Astrocyte of the spinal cord (primary cell): Measurements from ENCODE around the gene CLCA2.

Source experiments
- DNase-seq: peaks from one replicate; pipeline ENCODE4 v3.0.0; 2011; ENCODE audit warnings: low read depth, low spot score
- H3K4me3 ChIP-seq: 2 replicates; pipeline ENCODE4 v1.5.1; 2011; ENCODE audit warnings: low read depth, mild to moderate bottlenecking, low read length, moderate library complexity
- in situ Hi-C: cut with HindIII; loops from 2 replicates; pipeline ENCODE4 v1.10.0; 2017; ENCODE audit warnings: low sequenced_read_pairs
- TF ChIP-seq, protein P1 (sequence below): IDR thresholded peaks from 2 replicates; pipeline ENCODE4 v1.5.1; 2012; ENCODE audit warnings: low read depth, mild to moderate bottlenecking, low read length, inconsistent platforms

The CLCA2 gene

DNA sequence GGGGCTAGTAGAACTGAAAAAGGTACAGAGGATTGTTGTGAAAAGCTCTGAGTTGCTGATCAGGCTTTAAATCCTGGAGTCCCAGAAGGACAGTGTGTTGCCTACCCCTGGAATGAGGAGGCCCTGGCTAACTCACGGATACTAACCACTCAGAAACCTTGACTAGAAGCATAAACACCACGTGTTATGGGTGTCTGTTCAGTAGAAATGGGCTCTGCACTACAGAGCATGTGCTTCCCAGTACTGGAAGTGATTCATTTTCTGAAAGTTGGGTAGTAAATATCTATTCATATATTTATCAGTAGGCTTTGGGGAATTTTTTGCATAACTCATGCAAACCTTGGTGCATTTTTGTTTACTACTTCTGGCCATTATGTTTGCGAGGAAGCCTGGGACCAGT, 29.7 kb downstream of the CLCA2 start:
- DNase-seq, result no peak
- in situ Hi-C loops, result no loop called here
- no peak overlapping the region for H3K4me3 ChIP-seq
- TF ChIP-seq, protein P1, sequence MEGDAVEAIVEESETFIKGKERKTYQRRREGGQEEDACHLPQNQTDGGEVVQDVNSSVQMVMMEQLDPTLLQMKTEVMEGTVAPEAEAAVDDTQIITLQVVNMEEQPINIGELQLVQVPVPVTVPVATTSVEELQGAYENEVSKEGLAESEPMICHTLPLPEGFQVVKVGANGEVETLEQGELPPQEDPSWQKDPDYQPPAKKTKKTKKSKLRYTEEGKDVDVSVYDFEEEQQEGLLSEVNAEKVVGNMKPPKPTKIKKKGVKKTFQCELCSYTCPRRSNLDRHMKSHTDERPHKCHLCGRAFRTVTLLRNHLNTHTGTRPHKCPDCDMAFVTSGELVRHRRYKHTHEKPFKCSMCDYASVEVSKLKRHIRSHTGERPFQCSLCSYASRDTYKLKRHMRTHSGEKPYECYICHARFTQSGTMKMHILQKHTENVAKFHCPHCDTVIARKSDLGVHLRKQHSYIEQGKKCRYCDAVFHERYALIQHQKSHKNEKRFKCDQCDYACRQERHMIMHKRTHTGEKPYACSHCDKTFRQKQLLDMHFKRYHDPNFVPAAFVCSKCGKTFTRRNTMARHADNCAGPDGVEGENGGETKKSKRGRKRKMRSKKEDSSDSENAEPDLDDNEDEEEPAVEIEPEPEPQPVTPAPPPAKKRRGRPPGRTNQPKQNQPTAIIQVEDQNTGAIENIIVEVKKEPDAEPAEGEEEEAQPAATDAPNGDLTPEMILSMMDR, result no peak

GRCh38 chr1:86455073-86455472, 31.1 kb downstream of the CLCA2 start:
- in situ Hi-C loops, result no loop called here
- H3K4me3 ChIP-seq, result no peak overlapping the region
- DNase-seq, result no peak
- TF ChIP-seq, protein P1, result no peak

DNA sequence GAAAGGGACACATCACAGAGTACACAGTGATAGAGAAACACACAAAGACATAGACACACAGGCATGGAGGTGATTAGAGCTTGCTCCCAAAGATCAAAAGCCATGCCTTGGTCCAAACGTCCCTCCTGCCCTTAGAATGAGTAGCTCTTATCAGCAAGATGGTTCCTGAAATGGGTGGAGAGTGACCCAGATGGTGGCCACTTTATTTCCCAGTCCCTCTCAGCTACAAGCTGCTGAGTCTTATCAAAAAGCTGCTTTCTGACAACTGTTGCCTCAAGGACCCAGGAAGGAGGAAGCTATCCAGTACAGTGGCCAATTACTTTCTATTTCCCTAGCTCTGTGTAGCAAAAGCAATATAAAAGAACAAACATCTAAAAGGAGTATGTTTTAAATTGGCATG, 37.0 kb downstream of the CLCA2 start:
- no peak overlapping the region for H3K4me3 ChIP-seq
- in situ Hi-C loops, result no loop called here
- no peak for DNase-seq
- TF ChIP-seq, protein P1, result no peak

DNA sequence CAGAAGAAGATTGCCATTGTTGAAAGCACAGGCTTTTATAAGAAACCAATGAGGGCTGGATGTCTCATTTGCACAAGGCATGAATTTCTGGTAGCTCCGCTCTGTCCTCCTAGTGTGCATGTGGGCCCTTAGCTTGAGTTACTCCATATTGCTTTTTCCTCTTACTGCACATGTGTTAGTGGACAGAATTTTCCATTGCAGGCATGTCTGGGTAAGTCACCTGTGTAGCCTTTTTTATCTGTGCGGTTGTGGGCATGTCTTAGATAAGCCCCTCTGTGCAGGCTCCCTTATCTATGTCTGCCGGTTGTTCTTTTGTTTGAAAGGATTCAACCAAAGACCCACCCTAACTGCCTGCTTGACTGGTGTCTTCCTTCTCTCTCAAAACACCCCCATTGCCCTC, 37.5 kb downstream of the CLCA2 start:
- in situ Hi-C loops, result no loop called here
- DNase-seq, result no peak
- TF ChIP-seq, protein P1, result no peak
- no peak overlapping the region for H3K4me3 ChIP-seq

DNA sequence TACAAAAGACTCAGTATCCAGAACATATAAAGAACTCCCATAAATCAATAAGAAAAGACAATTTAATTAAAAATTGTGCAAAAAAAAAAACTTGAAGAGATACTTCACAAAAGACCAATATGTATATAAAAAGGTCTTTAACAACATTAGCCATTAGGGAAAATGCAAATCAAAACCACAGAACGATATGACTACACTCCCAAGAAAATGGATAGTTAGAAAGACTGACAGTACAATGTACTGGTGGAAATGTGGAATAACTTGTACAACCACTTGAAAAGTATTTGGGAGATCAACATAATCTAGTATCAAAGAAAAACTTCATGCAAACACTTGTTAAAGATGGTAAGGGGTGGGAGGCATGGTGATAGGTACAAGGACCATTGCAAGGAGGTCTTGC, 40.8 kb downstream of the CLCA2 start:
- H3K4me3 ChIP-seq, result no peak overlapping the region
- TF ChIP-seq, protein P1, result no peak
- in situ Hi-C loops, result no loop called here
- no peak for DNase-seq

- no peak overlapping the region for H3K4me3 ChIP-seq
- in situ Hi-C loops, result no loop called here
- no peak for DNase-seq
- TF ChIP-seq, protein P1, result no peak
These were observed 42.3 kb downstream of the CLCA2 start for GRCh38 chr1:86466109-86466844.
